H9 (cell line): ENCODE data around the gene LHPP. TPM values are rescaled to one million over a fixed set of nuclear protein-coding genes. Genes with fewer than 3 reads are reported as not detected.

Experiments
- DNase-seq: peaks from one replicate; pipeline ENCODE4 v3.0.0-alpha.2; 2017
- H2AFZ ChIP-seq: one replicate; pipeline ENCODE4 v1.6.1; 2013; ENCODE audit warnings: mild to moderate bottlenecking, low read length, control low read depth, moderate library complexity
- H2AK5ac ChIP-seq: 2 replicates; pipeline ENCODE4 v1.6.1; 2013; ENCODE audit warnings: low read length, control low read depth, mixed read lengths; ENCODE audit not compliant: insufficient read length
- H2BK120ac ChIP-seq: one replicate; pipeline ENCODE4 v1.6.1; 2013; ENCODE audit warnings: low read depth, mild to moderate bottlenecking, low read length, control low read depth, inconsistent platforms; ENCODE audit not compliant: poor library complexity, severe bottlenecking
- H2BK12ac ChIP-seq: 2 replicates; pipeline ENCODE4 v1.6.1; 2013; ENCODE audit warnings: low read length, control low read depth, mixed read lengths, low read depth; ENCODE audit not compliant: insufficient read length
- H2BK15ac ChIP-seq: 2 replicates; pipeline ENCODE4 v1.6.1; 2013; ENCODE audit warnings: low read depth, low read length, control low read depth
- H2BK20ac ChIP-seq: one replicate; pipeline ENCODE4 v1.6.1; 2013; ENCODE audit warnings: low read depth, mild to moderate bottlenecking, low read length, control low read depth, inconsistent platforms; ENCODE audit not compliant: poor library complexity, severe bottlenecking
- H2BK5ac ChIP-seq: 2 replicates; pipeline ENCODE4 v1.6.1; 2013; ENCODE audit warnings: low read length, control low read depth, mixed read lengths; ENCODE audit not compliant: insufficient read length
- H3K14ac ChIP-seq: 2 replicates; pipeline ENCODE4 v1.6.1; 2013; ENCODE audit warnings: low read length, control low read depth; ENCODE audit not compliant: insufficient read depth
- H3K18ac ChIP-seq: 2 replicates; pipeline ENCODE4 v1.6.1; 2013; ENCODE audit warnings: low read depth, mild to moderate bottlenecking, mixed read lengths, low read length, control low read depth; ENCODE audit not compliant: insufficient read length
- H3K23ac ChIP-seq: 2 replicates; pipeline ENCODE4 v1.6.1; 2013; ENCODE audit warnings: low read length, control low read depth, mixed read lengths, low read depth; ENCODE audit not compliant: insufficient read length
- H3K23me2 ChIP-seq: 2 replicates; pipeline ENCODE4 v1.6.1; 2013; ENCODE audit warnings: low read depth, mild to moderate bottlenecking, mixed read lengths, low read length, control low read depth; ENCODE audit not compliant: insufficient read length, poor library complexity, severe bottlenecking
- H3K27ac ChIP-seq: 2 replicates; pipeline ENCODE4 v1.5.1; 2013; ENCODE audit warnings: low read length, control low read depth, mixed read lengths, low read depth; ENCODE audit not compliant: insufficient read length
- H3K27me3 ChIP-seq: 2 replicates; pipeline ENCODE4 v1.6.1; 2013; ENCODE audit warnings: low read length, control low read depth, inconsistent platforms; ENCODE audit not compliant: insufficient read depth
- H3K4ac ChIP-seq: 2 replicates; pipeline ENCODE4 v1.6.1; 2013; ENCODE audit warnings: low read depth, mild to moderate bottlenecking, control low read depth, inconsistent platforms, low read length, moderate library complexity
- H3K4me1 ChIP-seq: 2 replicates; pipeline ENCODE4 v1.6.1; 2013; ENCODE audit warnings: low read length, control low read depth, inconsistent platforms; ENCODE audit not compliant: insufficient read depth
- H3K4me2 ChIP-seq: 2 replicates; pipeline ENCODE4 v1.6.1; 2013; ENCODE audit warnings: low read length, control low read depth, mixed read lengths; ENCODE audit not compliant: insufficient read length, insufficient read depth
- H3K56ac ChIP-seq: 2 replicates; pipeline ENCODE4 v1.6.1; 2013; ENCODE audit warnings: low read depth, mild to moderate bottlenecking, mixed read lengths, low read length, control low read depth; ENCODE audit not compliant: insufficient read length
- H3K79me1 ChIP-seq: 2 replicates; pipeline ENCODE4 v1.6.1; 2013; ENCODE audit warnings: low read depth, mild to moderate bottlenecking, moderate library complexity, low read length, control low read depth, inconsistent platforms; ENCODE audit not compliant: insufficient read depth, poor library complexity, severe bottlenecking
- H3K79me2 ChIP-seq: 2 replicates; pipeline ENCODE4 v1.6.1; 2013; ENCODE audit warnings: low read length, control low read depth, inconsistent platforms; ENCODE audit not compliant: insufficient read depth
- H3K9ac ChIP-seq: 2 replicates; pipeline ENCODE4 v1.6.1; 2013; ENCODE audit warnings: low read length, control low read depth, mixed read lengths; ENCODE audit not compliant: insufficient read length; ENCODE audit errors: extremely low read depth
- H3K9me3 ChIP-seq: one replicate; pipeline ENCODE4 v1.6.1; 2013; ENCODE audit warnings: low read depth, low read length, inconsistent platforms; ENCODE audit not compliant: control insufficient read depth
- H3T11ph ChIP-seq: one replicate; pipeline ENCODE4 v1.6.1; 2013; ENCODE audit warnings: mild to moderate bottlenecking, low read length, control low read depth, inconsistent platforms
- H4K20me1 ChIP-seq: one replicate; pipeline ENCODE4 v1.6.1; 2013; ENCODE audit not compliant: control insufficient read depth, insufficient read length, insufficient read depth
- H4K5ac ChIP-seq: 2 replicates; pipeline ENCODE4 v1.6.1; 2013; ENCODE audit warnings: low read depth, mild to moderate bottlenecking, mixed read lengths, low read length, control low read depth; ENCODE audit not compliant: insufficient read length
- H4K8ac ChIP-seq: replicated peaks from 2 replicates; pipeline ENCODE4 v1.6.1; 2013; ENCODE audit warnings: low read length, control low read depth, mixed read lengths, low read depth; ENCODE audit not compliant: insufficient read length
- H4K91ac ChIP-seq: 2 replicates; pipeline ENCODE4 v1.6.1; 2013; ENCODE audit warnings: low read depth, mild to moderate bottlenecking, moderate library complexity, mixed read lengths, low read length, control low read depth; ENCODE audit not compliant: insufficient read length
- H3K27ac Mint-ChIP-seq, 3 experiments: 2 replicates in 2 of 3; 3 replicates in 1 of 3; pipeline ENCODE4 v1.8.0; 2020 to 2021; ENCODE audit warnings: mixed read lengths in 3 of 3, mild to moderate bottlenecking in 1 of 3, moderate library complexity in 1 of 3
- H3K27me3 Mint-ChIP-seq: 2 replicates; pipeline ENCODE4 v1.8.0; 2021; ENCODE audit warnings: low read depth, mild to moderate bottlenecking, moderate library complexity, mixed read lengths
- H3K36me3 Mint-ChIP-seq, 3 experiments: 2 replicates in 2 of 3; 3 replicates in 1 of 3; pipeline ENCODE4 v1.8.0; 2020 to 2021; ENCODE audit warnings: low read depth in 3 of 3, mixed read lengths in 3 of 3; ENCODE audit not compliant: insufficient read depth in 1 of 3
- H3K4me1 Mint-ChIP-seq, 2 experiments: 2 replicates each; pipeline ENCODE4 v1.8.0; 2020; ENCODE audit warnings: mixed read lengths in 2 of 2
- H3K4me3 Mint-ChIP-seq, 2 experiments: 2 replicates in 1 of 2; 3 replicates in 1 of 2; pipeline ENCODE4 v1.8.0; 2020 to 2021; ENCODE audit warnings: mild to moderate bottlenecking in 2 of 2, mixed read lengths in 2 of 2, moderate library complexity in 1 of 2
- H3K9me3 Mint-ChIP-seq, 2 experiments: 2 replicates in 1 of 2; 3 replicates in 1 of 2; pipeline ENCODE4 v1.8.0; 2020; ENCODE audit warnings: mild to moderate bottlenecking in 2 of 2, mixed read lengths in 2 of 2, moderate library complexity in 1 of 2
- CTCF ChIP-seq: fragments of 200-600 bp; sonication (generic); conservative IDR thresholded peaks from 3 replicates; pipeline ENCODE4 v1.8.0; 2021; ENCODE audit warnings: antibody characterized with exemption, mild to moderate bottlenecking
- WGBS: extraction: QIAGEN DNeasy Blood & Tissue Kit; methylation state at CpG from one replicate; pipeline ENCODE4 v1.1.7; 2013; ENCODE audit warnings: missing lambda C conversion rate, low lambda C conversion rate, mixed read lengths; ENCODE audit not compliant: insufficient read length; ENCODE audit errors: extremely low coverage; 5-methylcytosine and 5-hydroxymethylcytosine counted together
- total RNA-seq: library from RNA; stranded (reverse); gene quantifications from 2 replicates; pipeline ENCODE4 v1.2.1, GENCODE V29; 2021

Gene LHPP
- total RNA-seq, 1 experiment from 2014 or later = 29.6 TPM

- Histone ChIP-seq H3T11ph (no peak overlapping the region), H4K5ac (no peak overlapping the region), H2AK5ac (no peak overlapping the region), H4K20me1 (no peaks in the 10 kb centered on the region), H4K8ac (no peak overlapping the region), H3K14ac (peak overlapping the region; percentile 85; the same call in 1 of the 2 replicates), H2BK120ac (no peak overlapping the region), H3K79me1 (no peaks in the 10 kb centered on the region), H4K91ac (no peak overlapping the region), H3K23ac (no peak overlapping the region), H3K27ac (no peak overlapping the region), H2BK15ac (no peak overlapping the region), H3K4me2 (no peak overlapping the region), H3K18ac (no peak overlapping the region), H3K23me2 (no peaks in the 10 kb centered on the region), H3K56ac (no peak overlapping the region), H2BK12ac (no peak overlapping the region), H3K79me2 (no peaks in the 10 kb centered on the region), H2AFZ (no peak overlapping the region), H3K27me3 (no peaks in the 10 kb centered on the region), H3K9ac (no peak overlapping the region), H2BK20ac (no peak overlapping the region), H3K4me1 (no peaks in the 10 kb centered on the region), H3K4ac (no peak overlapping the region), H2BK5ac (no peak overlapping the region), H3K9me3 (no peaks in the 10 kb centered on the region)
- Mint-ChIP-seq H3K4me3 (no peak overlapping the region), H3K27me3 (no peaks in the 10 kb centered on the region; the same call in 1 of the 2 replicates), H3K9me3 (peaks cover 0 to 4% of the 10 kb centered on the region in 2 experiments; a peak in 1 of 5 replicates), H3K36me3 (no peaks in the 10 kb centered on the region; a peak in 2 of 7 replicates), H3K27ac (no peak overlapping the region), H3K4me1 (peaks cover 0 to 8% of the 10 kb centered on the region in 2 experiments; a peak in 1 of 4 replicates)
- no peak for TF ChIP-seq CTCF
- no peak for DNase-seq
- WGBS = no CpG with 5 or more reads among the region's 15 CpGs
These were observed 127.3 kb downstream of the LHPP start for GRCh38 chr10:124588736-124589490.
